Mesenchymal stem cell (in vitro differentiated cells and primary cell): ENCODE results near the gene ERGIC1.

Experiments
- DNase-seq: peaks from one replicate; pipeline ENCODE4 v3.0.0-alpha.2; 2013
- H2AFZ ChIP-seq: one replicate; pipeline ENCODE4 v1.6.1; 2013; ENCODE audit warnings: low read depth, mild to moderate bottlenecking, control low read depth, inconsistent platforms, low read length, moderate library complexity
- H2AK5ac ChIP-seq: 2 replicates; pipeline ENCODE4 v1.6.1; 2013; ENCODE audit warnings: low read length, moderate library complexity, mild to moderate bottlenecking, inconsistent platforms; ENCODE audit not compliant: severe bottlenecking
- H2BK120ac ChIP-seq: one replicate; pipeline ENCODE4 v1.6.1; 2013; ENCODE audit warnings: low read depth, mild to moderate bottlenecking, inconsistent platforms, low read length, moderate library complexity
- H2BK12ac ChIP-seq, 2 experiments: one replicate each; pipeline ENCODE4 v1.6.1; 2013; ENCODE audit warnings: inconsistent platforms in 2 of 2, low read length in 2 of 2, mild to moderate bottlenecking in 2 of 2, moderate library complexity in 2 of 2, control low read depth in 1 of 2
- H2BK15ac ChIP-seq: one replicate; pipeline ENCODE4 v1.6.1; 2013; ENCODE audit warnings: mild to moderate bottlenecking, low read depth, inconsistent platforms; ENCODE audit not compliant: poor library complexity, severe bottlenecking
- H2BK5ac ChIP-seq: 2 replicates; pipeline ENCODE4 v1.6.1; 2013; ENCODE audit warnings: low read depth, mild to moderate bottlenecking, low read length, control low read depth, inconsistent platforms; ENCODE audit not compliant: poor library complexity, severe bottlenecking
- H3K14ac ChIP-seq, 2 experiments: one replicate each; pipeline ENCODE4 v1.6.1; 2013; ENCODE audit warnings: inconsistent platforms in 2 of 2, low read length in 2 of 2, control low read depth in 1 of 2, mild to moderate bottlenecking in 1 of 2, moderate library complexity in 1 of 2
- H3K18ac ChIP-seq, 2 experiments: one replicate each; pipeline ENCODE4 v1.6.1; 2013; ENCODE audit warnings: inconsistent platforms in 2 of 2, low read length in 2 of 2, control low read depth in 1 of 2, low read depth in 1 of 2, mild to moderate bottlenecking in 1 of 2
- H3K23ac ChIP-seq, 2 experiments: one replicate each; pipeline ENCODE4 v1.6.1; 2013; ENCODE audit warnings: inconsistent platforms in 2 of 2, low read length in 2 of 2, mild to moderate bottlenecking in 2 of 2, moderate library complexity in 2 of 2, control low read depth in 1 of 2
- H3K27ac ChIP-seq: 2 replicates; pipeline ENCODE4 v1.5.1; 2013; ENCODE audit warnings: mild to moderate bottlenecking, moderate library complexity, low read length, control low read depth, inconsistent platforms; ENCODE audit not compliant: poor library complexity, severe bottlenecking
- H3K27me3 ChIP-seq, 2 experiments: 2 replicates each; pipeline versions ENCODE4 v1.6.1 to v1.7.0; 2013; ENCODE audit warnings: low read length in 2 of 2, mild to moderate bottlenecking in 2 of 2, moderate library complexity in 2 of 2, control low read depth in 1 of 2, inconsistent platforms in 1 of 2; ENCODE audit not compliant: control insufficient read depth in 1 of 2, insufficient read depth in 1 of 2
- H3K36me3 ChIP-seq, 2 experiments: 2 replicates each; pipeline versions ENCODE4 v1.6.1 to v1.7.0; 2013; ENCODE audit warnings: low read length in 2 of 2, control low read depth in 1 of 2, inconsistent platforms in 1 of 2, low read depth in 1 of 2, mild to moderate bottlenecking in 1 of 2; ENCODE audit not compliant: insufficient read depth in 2 of 2, control insufficient read depth in 1 of 2
- H3K4ac ChIP-seq, 2 experiments: one replicate each; pipeline ENCODE4 v1.6.1; 2013; ENCODE audit warnings: inconsistent platforms in 2 of 2, low read length in 2 of 2, mild to moderate bottlenecking in 2 of 2, moderate library complexity in 2 of 2, control low read depth in 1 of 2, low read depth in 1 of 2
- H3K4me1 ChIP-seq: 2 replicates; pipeline ENCODE4 v1.6.1; 2013; ENCODE audit warnings: low read depth, low read length, control low read depth; ENCODE audit not compliant: control insufficient read depth, insufficient read depth
- H3K4me2 ChIP-seq: 2 replicates; pipeline ENCODE4 v1.6.1; 2013; ENCODE audit warnings: low read length, mild to moderate bottlenecking, inconsistent platforms; ENCODE audit not compliant: poor library complexity, severe bottlenecking
- H3K4me3 ChIP-seq, 2 experiments: 2 replicates each; pipeline versions ENCODE4 v1.5.1 to v1.7.0; 2013; ENCODE audit warnings: low read length in 2 of 2, mild to moderate bottlenecking in 2 of 2, control low read depth in 1 of 2, low read depth in 1 of 2; ENCODE audit not compliant: insufficient read depth in 1 of 2
- H3K79me1 ChIP-seq: replicated peaks from 2 replicates; pipeline ENCODE4 v1.6.1; 2013; ENCODE audit warnings: mild to moderate bottlenecking, control low read depth, low read length, inconsistent platforms; ENCODE audit not compliant: poor library complexity, severe bottlenecking
- H3K9ac ChIP-seq: 2 replicates; pipeline ENCODE4 v1.7.0; 2013; ENCODE audit warnings: mild to moderate bottlenecking, low read length, moderate library complexity
- H3K9me3 ChIP-seq: 2 replicates; pipeline ENCODE4 v1.7.0; 2013; ENCODE audit warnings: mild to moderate bottlenecking, low read length; ENCODE audit not compliant: control insufficient read depth
- H4K8ac ChIP-seq: one replicate; pipeline ENCODE4 v1.6.1; 2013; ENCODE audit warnings: inconsistent platforms, mild to moderate bottlenecking, low read length, moderate library complexity
- H4K91ac ChIP-seq: one replicate; pipeline ENCODE4 v1.6.1; 2013; ENCODE audit warnings: mild to moderate bottlenecking, low read length, inconsistent platforms
- WGBS: methylation state at CpG from one replicate; pipeline ENCODE4 v1.1.7; 2013; ENCODE audit warnings: mixed read lengths; 5-methylcytosine and 5-hydroxymethylcytosine counted together

Gene ERGIC1

GRCh38 chr5:172983542-172984243, 149.6 kb downstream of the ERGIC1 start, which contains the start of gene ATP6V0E1:
Gene ATP6V0E1, plus strand, starts transcription at chr5:172983771. Its CDS starts 90 bp downstream, at chr5:172983861.
- peak; percentile 93 for DNase-seq
- no peaks in the 10 kb centered on the region for H3K27me3 ChIP-seq
- peak within 1 kb of the TSS; percentile 66 for H4K8ac ChIP-seq
- H2BK120ac ChIP-seq, result peak within 1 kb of the TSS; percentile 22
- peak within 1 kb of the TSS; percentile 87 for H2BK15ac ChIP-seq
- H3K4me3 ChIP-seq, result peak within 1 kb of the TSS; percentile 80 to 90
- H3K23ac ChIP-seq, result peak within 1 kb of the TSS in 1 of 2 experiments; percentile 98
- peak within 1 kb of the TSS; percentile 61 to 98 for H3K4ac ChIP-seq
- no peak within 1 kb of the TSS for H4K91ac ChIP-seq
- H3K9ac ChIP-seq, result peak within 1 kb of the TSS; percentile 99
- peaks cover 6% of the 10 kb centered on the region for H3K79me1 ChIP-seq
- peak within 1 kb of the TSS; percentile 78 to 97 for H3K18ac ChIP-seq
- H3K4me2 ChIP-seq, result peak within 1 kb of the TSS; percentile 74
- peaks cover 11 to 28% of the 10 kb centered on the region in 2 experiments for H3K36me3 ChIP-seq
- H2BK5ac ChIP-seq, result no peak within 1 kb of the TSS
- peak within 1 kb of the TSS in 1 of 2 experiments; percentile 99 for H3K14ac ChIP-seq
- peaks cover 5% of the 10 kb centered on the region for H3K4me1 ChIP-seq
- H2BK12ac ChIP-seq, result peak within 1 kb of the TSS in 1 of 2 experiments; percentile 37
- no peaks in the 10 kb centered on the region for H3K9me3 ChIP-seq
- H2AK5ac ChIP-seq, result no peak within 1 kb of the TSS
- peak within 1 kb of the TSS; percentile 74 for H3K27ac ChIP-seq
- under 1% methylated on average over 48 of the region's 49 CpGs for WGBS
- peak within 1 kb of the TSS; percentile 74 for H2AFZ ChIP-seq

DNA sequence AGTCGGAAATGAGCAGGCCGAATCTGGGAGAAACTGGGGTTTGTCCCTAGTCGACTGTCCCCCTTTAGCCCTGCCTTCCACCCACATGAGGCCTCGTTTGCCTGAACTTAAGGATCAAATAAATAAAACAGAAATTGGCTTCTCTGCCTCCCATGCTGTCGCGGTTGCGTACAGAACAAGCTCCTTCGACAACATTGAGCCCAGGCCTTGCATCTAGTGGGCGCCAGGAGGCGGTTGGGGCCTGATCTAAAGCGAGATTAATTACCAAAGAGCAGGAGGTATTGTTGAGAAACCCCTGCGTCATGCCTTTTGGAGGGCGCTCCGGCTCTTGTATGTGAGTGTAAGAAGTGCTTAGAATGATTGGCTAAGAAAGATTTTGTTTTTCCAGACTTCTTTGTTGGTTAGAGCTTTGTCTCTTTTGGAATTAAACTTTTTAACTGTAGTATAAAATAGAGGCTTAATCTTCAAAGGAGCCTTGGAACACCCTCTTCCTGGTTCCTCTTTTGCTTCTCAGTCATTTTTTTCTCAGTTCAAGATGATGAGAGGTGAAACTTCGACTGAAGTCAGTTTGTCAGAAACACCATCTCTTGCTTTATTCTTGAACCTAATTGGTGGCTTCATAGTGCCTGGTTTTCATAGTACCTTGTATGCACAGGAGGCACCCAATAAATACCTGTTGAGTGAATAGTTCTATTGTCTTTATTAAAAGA, 150.3 kb downstream of the ERGIC1 start:
- Histone ChIP-seq H4K91ac (no peak overlapping the region), H2AFZ (peak overlapping the region; percentile 74), H3K27me3 (no peaks in the 10 kb centered on the region), H3K14ac (peak overlapping the region in 1 of 2 experiments; percentile 99), H3K27ac (peak overlapping the region; percentile 74), H2BK120ac (no peak overlapping the region), H3K79me1 (peaks cover 12% of the 10 kb centered on the region), H3K9ac (peak overlapping the region; percentile 99), H3K4me2 (peak overlapping the region; percentile 74), H4K8ac (no peak overlapping the region), H3K9me3 (no peaks in the 10 kb centered on the region), H3K4me3 (peak overlapping the region; percentile 80 to 90), H3K36me3 (peaks cover 13 to 34% of the 10 kb centered on the region in 2 experiments), H2BK12ac (no peak overlapping the region), H3K4me1 (peaks cover 5% of the 10 kb centered on the region), H2BK15ac (peak overlapping the region; percentile 87), H2BK5ac (no peak overlapping the region), H3K4ac (peak overlapping the region; percentile 61 to 98), H3K18ac (peak overlapping the region; percentile 78 to 97), H3K23ac (no peak overlapping the region), H2AK5ac (no peak overlapping the region)
- peak; percentile 94 for DNase-seq
- 5% methylated on average over 15 of the region's 15 CpGs for WGBS

DNA sequence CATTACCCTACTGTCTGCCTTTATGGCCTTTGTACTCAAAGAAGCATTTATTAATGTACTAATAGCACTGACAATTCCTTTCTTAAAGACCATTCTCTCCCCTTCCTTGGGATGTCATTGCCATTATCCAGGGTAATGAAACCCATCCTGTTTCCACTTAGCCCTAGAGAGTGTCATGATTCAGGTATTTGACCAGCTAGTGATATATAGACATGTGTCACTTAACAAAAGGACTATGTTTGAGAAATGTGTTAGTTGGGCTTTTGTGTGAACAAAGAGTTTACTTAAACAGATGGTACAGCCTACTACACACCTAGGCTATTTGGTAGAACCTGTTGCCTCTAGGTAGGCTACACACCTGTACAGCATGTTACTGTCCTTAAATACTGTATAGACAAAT, 151.5 kb downstream of the ERGIC1 start:
- Histone ChIP-seq H2AK5ac (no peak overlapping the region), H3K4ac (no peak overlapping the region), H4K91ac (no peak overlapping the region), H3K36me3 (peaks cover 16 to 37% of the 10 kb centered on the region in 2 experiments), H3K27ac (no peak overlapping the region), H3K4me1 (peaks cover 3% of the 10 kb centered on the region), H2BK15ac (no peak overlapping the region), H3K27me3 (no peaks in the 10 kb centered on the region), H2AFZ (no peak overlapping the region), H4K8ac (no peak overlapping the region), H3K23ac (no peak overlapping the region), H3K18ac (no peak overlapping the region), H2BK12ac (no peak overlapping the region), H3K4me2 (no peak overlapping the region), H3K9me3 (no peaks in the 10 kb centered on the region), H3K14ac (no peak overlapping the region), H3K79me1 (peaks cover 15% of the 10 kb centered on the region), H2BK5ac (no peak overlapping the region), H2BK120ac (no peak overlapping the region), H3K9ac (peak overlapping the region; percentile 41), H3K4me3 (peak overlapping the region in 1 of 2 experiments; percentile 90)
- no peak for DNase-seq

GRCh38 chr5:172988276-172988675, 154.2 kb downstream of the ERGIC1 start:
- H3K23ac ChIP-seq, result no peak overlapping the region
- peaks cover 22% of the 10 kb centered on the region for H3K79me1 ChIP-seq
- no peak overlapping the region for H2BK12ac ChIP-seq
- no peak overlapping the region for H3K14ac ChIP-seq
- H3K27ac ChIP-seq, result no peak overlapping the region
- no peak overlapping the region for H3K4me2 ChIP-seq
- H3K18ac ChIP-seq, result no peak overlapping the region
- H3K9me3 ChIP-seq, result no peaks in the 10 kb centered on the region
- peak overlapping the region; percentile 15 for H3K9ac ChIP-seq
- DNase-seq, result no peak
- H2AK5ac ChIP-seq, result no peak overlapping the region
- H4K91ac ChIP-seq, result no peak overlapping the region
- peaks cover 23 to 57% of the 10 kb centered on the region in 2 experiments for H3K36me3 ChIP-seq
- no peak overlapping the region for H2BK120ac ChIP-seq
- no peak overlapping the region for H2BK15ac ChIP-seq
- no peak overlapping the region for H4K8ac ChIP-seq
- WGBS, result 100% methylated on average over 2 of the region's 3 CpGs
- no peaks in the 10 kb centered on the region for H3K27me3 ChIP-seq
- peaks cover 2% of the 10 kb centered on the region for H3K4me1 ChIP-seq
- no peak overlapping the region for H3K4ac ChIP-seq
- no peak overlapping the region for H2BK5ac ChIP-seq
- no peak overlapping the region for H2AFZ ChIP-seq
- no peak overlapping the region for H3K4me3 ChIP-seq
